WTC11 (cell line): ENCODE data around the gene LOXL3. TPM values are rescaled to one million over a fixed set of nuclear protein-coding genes. Genes with fewer than 3 reads are reported as not detected.

Experiments
- ATAC-seq: fragments of 200-7000 bp; cut with Tn5 transposase; 2 replicates; pipeline ENCODE4 v1.10.0; 2021; ENCODE audit warnings: mild to moderate bottlenecking, moderate library complexity
- CTCF ChIA-PET: fragments of 300-600 bp; sonication (Branson Sonifier 250); formaldehyde crosslinking; loops from one replicate; lab custom pipeline; 2021; ENCODE audit warnings: antibody characterized with exemption; lab: Charles Lee
- POLR2A ChIA-PET: fragments of 350-600 bp; sonication (Branson Sonifier 250); formaldehyde crosslinking; loops from one replicate; lab custom pipeline; 2021; ENCODE audit warnings: antibody characterized with exemption; lab: Charles Lee
- DNase-seq: peaks from one replicate; pipeline ENCODE4 v3.0.0; 2021; ENCODE audit warnings: low spot score
- H3K27ac Mint-ChIP-seq: 2 replicates; pipeline ENCODE4 v1.8.0; 2021; ENCODE audit warnings: mixed read lengths
- H3K27me3 Mint-ChIP-seq: 2 replicates; pipeline ENCODE4 v1.8.0; 2021; ENCODE audit warnings: low read depth, mild to moderate bottlenecking, moderate library complexity, mixed read lengths
- H3K36me3 Mint-ChIP-seq: 2 replicates; pipeline ENCODE4 v1.8.0; 2021; ENCODE audit warnings: mixed read lengths
- H3K4me1 Mint-ChIP-seq: 2 replicates; pipeline ENCODE4 v1.8.0; 2022; ENCODE audit warnings: mixed read lengths
- H3K4me3 Mint-ChIP-seq: 2 replicates; pipeline ENCODE4 v1.8.0; 2021; ENCODE audit warnings: mild to moderate bottlenecking, moderate library complexity, mixed read lengths
- H3K9me3 Mint-ChIP-seq: 2 replicates; pipeline ENCODE4 v1.8.0; 2021; ENCODE audit warnings: mixed read lengths
- CBFB ChIP-seq: sonication (generic); formaldehyde crosslinking; IDR thresholded peaks from 2 replicates; pipeline ENCODE4 v1.8.1; 2022; ENCODE audit warnings: mild to moderate bottlenecking, low read depth, missing genetic modification reagents
- EMX1 ChIP-seq: fragments of 250-450 bp; sonication (Bioruptor Pico); IDR thresholded peaks from 2 replicates; pipeline ENCODE4 v1.8.0; 2021; ENCODE audit warnings: mild to moderate bottlenecking
- ETV6 ChIP-seq: sonication (generic); formaldehyde crosslinking; IDR thresholded peaks from 2 replicates; pipeline ENCODE4 v1.8.1; 2022; ENCODE audit warnings: mild to moderate bottlenecking, missing genetic modification reagents
- GTF2I ChIP-seq: fragments of 250-450 bp; sonication (Bioruptor Pico); conservative IDR thresholded peaks from 2 replicates; pipeline ENCODE4 v1.4.0; 2021; ENCODE audit warnings: mild to moderate bottlenecking
- SMAD3 ChIP-seq: sonication (generic); formaldehyde crosslinking; IDR thresholded peaks from 2 replicates; pipeline ENCODE4 v1.8.0; 2022; ENCODE audit warnings: missing genetic modification reagents, mild to moderate bottlenecking, borderline replicate concordance
- SMAD4 ChIP-seq: sonication (generic); formaldehyde crosslinking; IDR thresholded peaks from 2 replicates; pipeline ENCODE4 v1.8.0; 2022; ENCODE audit warnings: mild to moderate bottlenecking, missing genetic modification reagents
- SOX15 ChIP-seq: fragments of 250-450 bp; sonication (Bioruptor Pico); IDR thresholded peaks from 2 replicates; pipeline ENCODE4 v1.9.0; 2021; ENCODE audit warnings: mild to moderate bottlenecking
- TP53 ChIP-seq: sonication (generic); formaldehyde crosslinking; IDR thresholded peaks from 2 replicates; pipeline ENCODE4 v1.8.1; 2023; ENCODE audit warnings: mild to moderate bottlenecking, missing genetic modification reagents
- ZNF232 ChIP-seq: sonication (generic); formaldehyde crosslinking; IDR thresholded peaks from 2 replicates; pipeline ENCODE4 v1.8.0; 2022; ENCODE audit warnings: mild to moderate bottlenecking, missing genetic modification reagents
- total RNA-seq: library from RNA; stranded (reverse); gene quantifications from 3 replicates; pipeline ENCODE4 v1.2.3, GENCODE V29; 2021
- TF ChIP-seq, protein P1 (sequence below): fragments of 250-450 bp; sonication (Bioruptor Pico); IDR thresholded peaks from 2 replicates; pipeline ENCODE4 v2.1.2; 2022; ENCODE audit warnings: mild to moderate bottlenecking, moderate library complexity
- TF ChIP-seq, protein P2 (sequence below): sonication (generic); formaldehyde crosslinking; IDR thresholded peaks from 2 replicates; pipeline ENCODE4 v1.8.1; 2023; ENCODE audit warnings: mild to moderate bottlenecking, missing genetic modification reagents
- TF ChIP-seq, protein P3 (sequence below): sonication (generic); formaldehyde crosslinking; IDR thresholded peaks from 2 replicates; pipeline ENCODE4 v1.8.1; 2023; ENCODE audit warnings: mild to moderate bottlenecking, missing genetic modification reagents, moderate library complexity
- TF ChIP-seq, protein P4 (sequence below): sonication (generic); formaldehyde crosslinking; IDR thresholded peaks from 2 replicates; pipeline ENCODE4 v1.8.0; 2022; ENCODE audit warnings: missing genetic modification reagents
- TF ChIP-seq, protein P5 (sequence below): fragments of 200-600 bp; IDR thresholded peaks from 2 replicates; pipeline ENCODE4 v1.8.0; 2022; ENCODE audit warnings: antibody characterized with exemption
- TF ChIP-seq, protein P6 (sequence below): sonication (generic); formaldehyde crosslinking; IDR thresholded peaks from 2 replicates; pipeline ENCODE4 v1.8.0; 2022; ENCODE audit warnings: mild to moderate bottlenecking, missing genetic modification reagents
- TF ChIP-seq, protein P7 (sequence below): sonication (generic); formaldehyde crosslinking; conservative IDR thresholded peaks from 2 replicates; pipeline ENCODE4 v1.8.1; 2023; ENCODE audit warnings: mild to moderate bottlenecking, low read depth, missing genetic modification reagents, moderate library complexity
- TF ChIP-seq, protein P8 (sequence below): fragments of 250-450 bp; sonication (Bioruptor Pico); IDR thresholded peaks from 2 replicates; pipeline ENCODE4 v1.9.0; 2021; ENCODE audit warnings: mild to moderate bottlenecking

LOXL3 gene
- total RNA-seq, 1 experiment from 2014 or later: 21.1 TPM

DNA sequence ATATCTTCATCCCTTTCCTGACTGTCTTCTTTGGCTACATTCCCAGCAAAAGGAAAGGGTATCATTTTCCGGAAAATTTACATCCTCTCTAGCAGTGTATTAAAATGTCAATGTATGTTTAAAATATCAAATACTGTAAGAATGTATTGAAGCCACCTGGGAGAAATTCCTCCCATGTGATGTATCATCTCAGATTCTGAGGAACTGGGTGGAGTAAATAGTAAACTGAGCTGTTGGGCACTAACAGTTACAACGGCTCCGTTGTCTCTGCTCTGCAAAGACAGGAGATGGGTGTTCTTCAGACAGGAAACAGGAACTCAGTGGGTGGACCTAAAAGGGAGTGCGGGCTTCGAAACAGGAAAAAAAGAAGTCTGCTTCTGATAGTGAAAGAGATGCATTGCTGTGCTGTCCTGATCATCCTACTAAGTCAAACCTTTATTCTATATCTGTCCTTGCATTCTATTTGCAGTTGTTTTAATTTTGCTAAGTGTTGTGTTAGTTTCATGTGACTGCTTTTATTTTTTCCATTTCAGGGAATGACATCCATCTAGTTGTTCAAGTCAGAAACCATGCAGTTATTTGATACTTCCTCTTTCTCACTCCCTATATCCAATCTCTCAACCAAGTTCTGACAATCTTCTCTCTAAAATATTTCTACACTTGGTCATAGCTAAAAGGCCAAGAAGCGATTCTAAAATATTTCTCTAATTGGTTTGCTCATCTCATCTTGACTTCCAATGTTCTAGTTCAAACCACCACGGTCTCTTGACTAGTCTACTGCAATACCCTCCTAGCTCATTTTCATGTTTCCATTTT is 20.2 kb upstream of the LOXL3 start (continued):
- TF ChIP-seq, protein P1, sequence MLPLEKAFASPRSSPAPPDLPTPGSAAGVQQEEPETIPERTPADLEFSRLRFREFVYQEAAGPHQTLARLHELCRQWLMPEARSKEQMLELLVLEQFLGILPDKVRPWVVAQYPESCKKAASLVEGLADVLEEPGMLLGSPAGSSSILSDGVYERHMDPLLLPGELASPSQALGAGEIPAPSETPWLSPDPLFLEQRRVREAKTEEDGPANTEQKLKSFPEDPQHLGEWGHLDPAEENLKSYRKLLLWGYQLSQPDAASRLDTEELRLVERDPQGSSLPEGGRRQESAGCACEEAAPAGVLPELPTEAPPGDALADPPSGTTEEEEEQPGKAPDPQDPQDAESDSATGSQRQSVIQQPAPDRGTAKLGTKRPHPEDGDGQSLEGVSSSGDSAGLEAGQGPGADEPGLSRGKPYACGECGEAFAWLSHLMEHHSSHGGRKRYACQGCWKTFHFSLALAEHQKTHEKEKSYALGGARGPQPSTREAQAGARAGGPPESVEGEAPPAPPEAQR (CRISPR knock-in tag): no peak
- TF ChIP-seq SMAD3: no peak
- TF ChIP-seq, protein P2, sequence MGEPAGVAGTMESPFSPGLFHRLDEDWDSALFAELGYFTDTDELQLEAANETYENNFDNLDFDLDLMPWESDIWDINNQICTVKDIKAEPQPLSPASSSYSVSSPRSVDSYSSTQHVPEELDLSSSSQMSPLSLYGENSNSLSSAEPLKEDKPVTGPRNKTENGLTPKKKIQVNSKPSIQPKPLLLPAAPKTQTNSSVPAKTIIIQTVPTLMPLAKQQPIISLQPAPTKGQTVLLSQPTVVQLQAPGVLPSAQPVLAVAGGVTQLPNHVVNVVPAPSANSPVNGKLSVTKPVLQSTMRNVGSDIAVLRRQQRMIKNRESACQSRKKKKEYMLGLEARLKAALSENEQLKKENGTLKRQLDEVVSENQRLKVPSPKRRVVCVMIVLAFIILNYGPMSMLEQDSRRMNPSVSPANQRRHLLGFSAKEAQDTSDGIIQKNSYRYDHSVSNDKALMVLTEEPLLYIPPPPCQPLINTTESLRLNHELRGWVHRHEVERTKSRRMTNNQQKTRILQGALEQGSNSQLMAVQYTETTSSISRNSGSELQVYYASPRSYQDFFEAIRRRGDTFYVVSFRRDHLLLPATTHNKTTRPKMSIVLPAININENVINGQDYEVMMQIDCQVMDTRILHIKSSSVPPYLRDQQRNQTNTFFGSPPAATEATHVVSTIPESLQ (CRISPR knock-in tag): no peak
- TF ChIP-seq, protein P3, sequence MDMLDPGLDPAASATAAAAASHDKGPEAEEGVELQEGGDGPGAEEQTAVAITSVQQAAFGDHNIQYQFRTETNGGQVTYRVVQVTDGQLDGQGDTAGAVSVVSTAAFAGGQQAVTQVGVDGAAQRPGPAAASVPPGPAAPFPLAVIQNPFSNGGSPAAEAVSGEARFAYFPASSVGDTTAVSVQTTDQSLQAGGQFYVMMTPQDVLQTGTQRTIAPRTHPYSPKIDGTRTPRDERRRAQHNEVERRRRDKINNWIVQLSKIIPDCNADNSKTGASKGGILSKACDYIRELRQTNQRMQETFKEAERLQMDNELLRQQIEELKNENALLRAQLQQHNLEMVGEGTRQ (CRISPR knock-in tag): no peak
- TF ChIP-seq CBFB (CRISPR knock-in tag): no peak
- TF ChIP-seq, protein P4, sequence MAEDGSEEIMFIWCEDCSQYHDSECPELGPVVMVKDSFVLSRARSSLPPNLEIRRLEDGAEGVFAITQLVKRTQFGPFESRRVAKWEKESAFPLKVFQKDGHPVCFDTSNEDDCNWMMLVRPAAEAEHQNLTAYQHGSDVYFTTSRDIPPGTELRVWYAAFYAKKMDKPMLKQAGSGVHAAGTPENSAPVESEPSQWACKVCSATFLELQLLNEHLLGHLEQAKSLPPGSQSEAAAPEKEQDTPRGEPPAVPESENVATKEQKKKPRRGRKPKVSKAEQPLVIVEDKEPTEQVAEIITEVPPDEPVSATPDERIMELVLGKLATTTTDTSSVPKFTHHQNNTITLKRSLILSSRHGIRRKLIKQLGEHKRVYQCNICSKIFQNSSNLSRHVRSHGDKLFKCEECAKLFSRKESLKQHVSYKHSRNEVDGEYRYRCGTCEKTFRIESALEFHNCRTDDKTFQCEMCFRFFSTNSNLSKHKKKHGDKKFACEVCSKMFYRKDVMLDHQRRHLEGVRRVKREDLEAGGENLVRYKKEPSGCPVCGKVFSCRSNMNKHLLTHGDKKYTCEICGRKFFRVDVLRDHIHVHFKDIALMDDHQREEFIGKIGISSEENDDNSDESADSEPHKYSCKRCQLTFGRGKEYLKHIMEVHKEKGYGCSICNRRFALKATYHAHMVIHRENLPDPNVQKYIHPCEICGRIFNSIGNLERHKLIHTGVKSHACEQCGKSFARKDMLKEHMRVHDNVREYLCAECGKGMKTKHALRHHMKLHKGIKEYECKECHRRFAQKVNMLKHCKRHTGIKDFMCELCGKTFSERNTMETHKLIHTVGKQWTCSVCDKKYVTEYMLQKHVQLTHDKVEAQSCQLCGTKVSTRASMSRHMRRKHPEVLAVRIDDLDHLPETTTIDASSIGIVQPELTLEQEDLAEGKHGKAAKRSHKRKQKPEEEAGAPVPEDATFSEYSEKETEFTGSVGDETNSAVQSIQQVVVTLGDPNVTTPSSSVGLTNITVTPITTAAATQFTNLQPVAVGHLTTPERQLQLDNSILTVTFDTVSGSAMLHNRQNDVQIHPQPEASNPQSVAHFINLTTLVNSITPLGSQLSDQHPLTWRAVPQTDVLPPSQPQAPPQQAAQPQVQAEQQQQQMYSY: no peak
- TF ChIP-seq ETV6: no peak

DNA sequence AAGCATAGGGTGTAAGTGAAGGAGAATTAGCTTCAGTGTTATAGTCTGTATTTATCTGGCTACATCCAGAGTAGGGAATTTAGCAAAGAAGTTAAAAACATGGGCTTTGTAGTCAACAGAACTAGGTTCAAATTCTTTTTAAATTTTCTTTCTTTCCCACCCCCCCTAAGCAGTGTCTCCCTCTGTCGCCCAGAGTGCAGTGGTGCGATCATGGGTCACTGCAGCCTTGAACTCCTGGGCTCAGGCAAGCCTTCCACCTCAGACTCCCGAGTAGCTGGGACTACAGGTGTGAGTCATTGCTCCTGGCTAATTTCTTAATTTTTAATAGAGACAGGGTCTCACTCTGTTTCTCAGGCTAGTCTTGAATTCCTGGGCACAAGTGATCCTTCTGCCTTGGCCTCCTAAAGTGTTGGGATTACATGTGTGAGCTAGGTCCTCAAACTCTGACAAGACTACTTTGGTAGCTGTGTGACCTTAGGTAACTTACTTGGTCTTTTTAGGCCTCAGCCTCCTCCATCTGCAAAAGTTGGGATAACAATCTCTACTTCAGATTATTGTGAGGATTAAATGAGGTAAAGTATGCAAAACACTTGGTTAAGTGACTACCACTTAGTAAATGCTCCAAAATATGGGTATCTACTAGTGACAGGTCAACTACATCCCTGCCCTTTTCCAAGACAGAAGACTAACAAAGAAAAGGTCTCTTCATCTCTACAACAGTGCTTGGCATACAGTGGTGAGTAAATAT is 18.6 kb upstream of the LOXL3 start:
- Mint-ChIP-seq H3K4me1 (peaks cover 6% of the 10 kb centered on the region), H3K9me3 (no peaks in the 10 kb centered on the region), H3K4me3 (no peak overlapping the region)
- POLR2A ChIA-PET: no interaction called here
- peak; percentile 45 for DNase-seq
- no peak for TF ChIP-seq SMAD4 (CRISPR knock-in tag)
- TF ChIP-seq, protein P5, sequence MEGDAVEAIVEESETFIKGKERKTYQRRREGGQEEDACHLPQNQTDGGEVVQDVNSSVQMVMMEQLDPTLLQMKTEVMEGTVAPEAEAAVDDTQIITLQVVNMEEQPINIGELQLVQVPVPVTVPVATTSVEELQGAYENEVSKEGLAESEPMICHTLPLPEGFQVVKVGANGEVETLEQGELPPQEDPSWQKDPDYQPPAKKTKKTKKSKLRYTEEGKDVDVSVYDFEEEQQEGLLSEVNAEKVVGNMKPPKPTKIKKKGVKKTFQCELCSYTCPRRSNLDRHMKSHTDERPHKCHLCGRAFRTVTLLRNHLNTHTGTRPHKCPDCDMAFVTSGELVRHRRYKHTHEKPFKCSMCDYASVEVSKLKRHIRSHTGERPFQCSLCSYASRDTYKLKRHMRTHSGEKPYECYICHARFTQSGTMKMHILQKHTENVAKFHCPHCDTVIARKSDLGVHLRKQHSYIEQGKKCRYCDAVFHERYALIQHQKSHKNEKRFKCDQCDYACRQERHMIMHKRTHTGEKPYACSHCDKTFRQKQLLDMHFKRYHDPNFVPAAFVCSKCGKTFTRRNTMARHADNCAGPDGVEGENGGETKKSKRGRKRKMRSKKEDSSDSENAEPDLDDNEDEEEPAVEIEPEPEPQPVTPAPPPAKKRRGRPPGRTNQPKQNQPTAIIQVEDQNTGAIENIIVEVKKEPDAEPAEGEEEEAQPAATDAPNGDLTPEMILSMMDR: peak; percentile 35
- TF ChIP-seq, all 79 proteins: peak for 1
- H3K36me3 Mint-ChIP-seq: no peaks in the 10 kb centered on the region
- peak; percentile 76 for ATAC-seq
- CTCF ChIA-PET: interaction anchor here (0.6 to 1.2 kb wide), 20 partner anchors 11 to 100 kb away, joined by 3 to 8 read pairs (median 4); partner anchors contain the start of genes DQX1, LOXL3, M1AP and MRPL53
- no peak overlapping the region for H3K27ac Mint-ChIP-seq
- H3K27me3 Mint-ChIP-seq: peaks cover 28% of the 10 kb centered on the region

DNA sequence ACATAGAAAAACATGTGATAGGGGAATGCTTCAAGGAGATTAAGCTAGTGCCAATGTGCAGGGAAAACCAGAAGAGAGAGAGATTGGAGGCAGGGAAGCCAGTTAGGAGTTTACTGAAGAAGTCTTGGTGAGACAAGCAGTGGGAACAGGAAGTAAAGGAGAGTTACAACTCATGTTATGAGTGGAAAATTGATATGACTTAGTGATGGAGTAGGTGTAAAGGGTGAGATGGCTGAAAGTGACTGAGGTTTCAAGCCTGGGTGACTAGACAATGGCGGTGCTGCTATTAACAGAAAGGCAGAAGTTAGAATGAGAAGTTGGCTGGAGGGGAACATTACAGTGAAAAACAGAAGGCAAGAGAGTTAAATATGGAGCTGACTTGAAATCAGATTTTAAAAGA is 17.3 kb upstream of the LOXL3 start:
- Mint-ChIP-seq H3K4me1 (peaks cover 6% of the 10 kb centered on the region), H3K27ac (no peak overlapping the region)
- POLR2A ChIA-PET: no interaction called here
- TF ChIP-seq EMX1 (CRISPR knock-in tag) (no peak), GTF2I (CRISPR knock-in tag) (no peak), SOX15 (CRISPR knock-in tag) (no peak), TP53 (no peak), ETV6 (no peak), ZNF232 (no peak)
- TF ChIP-seq, protein P6, sequence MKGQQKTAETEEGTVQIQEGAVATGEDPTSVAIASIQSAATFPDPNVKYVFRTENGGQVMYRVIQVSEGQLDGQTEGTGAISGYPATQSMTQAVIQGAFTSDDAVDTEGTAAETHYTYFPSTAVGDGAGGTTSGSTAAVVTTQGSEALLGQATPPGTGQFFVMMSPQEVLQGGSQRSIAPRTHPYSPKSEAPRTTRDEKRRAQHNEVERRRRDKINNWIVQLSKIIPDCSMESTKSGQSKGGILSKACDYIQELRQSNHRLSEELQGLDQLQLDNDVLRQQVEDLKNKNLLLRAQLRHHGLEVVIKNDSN (CRISPR knock-in tag): no peak
- TF ChIP-seq, protein P7, sequence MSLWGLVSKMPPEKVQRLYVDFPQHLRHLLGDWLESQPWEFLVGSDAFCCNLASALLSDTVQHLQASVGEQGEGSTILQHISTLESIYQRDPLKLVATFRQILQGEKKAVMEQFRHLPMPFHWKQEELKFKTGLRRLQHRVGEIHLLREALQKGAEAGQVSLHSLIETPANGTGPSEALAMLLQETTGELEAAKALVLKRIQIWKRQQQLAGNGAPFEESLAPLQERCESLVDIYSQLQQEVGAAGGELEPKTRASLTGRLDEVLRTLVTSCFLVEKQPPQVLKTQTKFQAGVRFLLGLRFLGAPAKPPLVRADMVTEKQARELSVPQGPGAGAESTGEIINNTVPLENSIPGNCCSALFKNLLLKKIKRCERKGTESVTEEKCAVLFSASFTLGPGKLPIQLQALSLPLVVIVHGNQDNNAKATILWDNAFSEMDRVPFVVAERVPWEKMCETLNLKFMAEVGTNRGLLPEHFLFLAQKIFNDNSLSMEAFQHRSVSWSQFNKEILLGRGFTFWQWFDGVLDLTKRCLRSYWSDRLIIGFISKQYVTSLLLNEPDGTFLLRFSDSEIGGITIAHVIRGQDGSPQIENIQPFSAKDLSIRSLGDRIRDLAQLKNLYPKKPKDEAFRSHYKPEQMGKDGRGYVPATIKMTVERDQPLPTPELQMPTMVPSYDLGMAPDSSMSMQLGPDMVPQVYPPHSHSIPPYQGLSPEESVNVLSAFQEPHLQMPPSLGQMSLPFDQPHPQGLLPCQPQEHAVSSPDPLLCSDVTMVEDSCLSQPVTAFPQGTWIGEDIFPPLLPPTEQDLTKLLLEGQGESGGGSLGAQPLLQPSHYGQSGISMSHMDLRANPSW (CRISPR knock-in tag): no peak
- TF ChIP-seq, protein P8, sequence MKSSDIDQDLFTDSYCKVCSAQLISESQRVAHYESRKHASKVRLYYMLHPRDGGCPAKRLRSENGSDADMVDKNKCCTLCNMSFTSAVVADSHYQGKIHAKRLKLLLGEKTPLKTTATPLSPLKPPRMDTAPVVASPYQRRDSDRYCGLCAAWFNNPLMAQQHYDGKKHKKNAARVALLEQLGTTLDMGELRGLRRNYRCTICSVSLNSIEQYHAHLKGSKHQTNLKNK (CRISPR knock-in tag): no peak

More for the DNA sequence above, 17.3 kb upstream of the LOXL3 start:
- no peaks in the 10 kb centered on the region for H3K9me3 Mint-ChIP-seq
- no peak overlapping the region for H3K4me3 Mint-ChIP-seq
- no peaks in the 10 kb centered on the region for H3K36me3 Mint-ChIP-seq
- peaks cover 30% of the 10 kb centered on the region for H3K27me3 Mint-ChIP-seq
- DNase-seq (no peak), ATAC-seq (no peak)
- CTCF ChIA-PET: interaction anchor here (0.6 kb wide), 1 partner anchor 13 kb away, joined by 3 read pairs; no protein-coding TSS in a partner anchor
